RWPE2 (cell line): ENCODE data around the gene NPHP4.

Source experiments
- ATAC-seq: fragments of 200-7000 bp; cut with Tn5 transposase; 3 replicates; pipeline ENCODE4 v1.9.1; 2021; ENCODE audit warnings: low read depth
- DNase-seq: peaks from one replicate; pipeline ENCODE4 v3.0.0-alpha.2; 2020; ENCODE audit warnings: low spot score
- H3K27ac ChIP-seq: fragments of 450-650 bp; 2 replicates; pipeline ENCODE4 v1.5.1; 2017; ENCODE audit warnings: mild to moderate bottlenecking; ENCODE audit not compliant: poor library complexity, severe bottlenecking
- H3K27me3 ChIP-seq: fragments of 250-450 bp; sonication (Bioruptor Pico); 2 replicates; pipeline ENCODE4 v1.5.1; 2021; ENCODE audit warnings: mild to moderate bottlenecking, moderate library complexity; ENCODE audit not compliant: insufficient read depth, poor library complexity, severe bottlenecking
- H3K36me3 ChIP-seq: fragments of 250-450 bp; sonication (Bioruptor Pico); 2 replicates; pipeline ENCODE4 v1.5.1; 2020; ENCODE audit warnings: low read depth, mild to moderate bottlenecking, moderate library complexity
- H3K4me1 ChIP-seq: fragments of 250-450 bp; sonication (Bioruptor Pico); 2 replicates; pipeline ENCODE4 v1.5.1; 2021; ENCODE audit warnings: mild to moderate bottlenecking, moderate library complexity; ENCODE audit not compliant: insufficient read depth, poor library complexity, severe bottlenecking
- H3K4me3 ChIP-seq: fragments of 250-450 bp; sonication (Bioruptor Pico); 2 replicates; pipeline ENCODE4 v1.5.1; 2021; ENCODE audit warnings: mild to moderate bottlenecking, moderate library complexity; ENCODE audit not compliant: severe bottlenecking
- H3K9me3 ChIP-seq: fragments of 250-450 bp; sonication (Bioruptor Pico); 2 replicates; pipeline ENCODE4 v1.5.1; 2021; ENCODE audit warnings: mild to moderate bottlenecking, moderate library complexity; ENCODE audit not compliant: severe bottlenecking
- TF ChIP-seq, protein P1 (sequence below): fragments of 450-650 bp; IDR thresholded peaks from one replicate; pipeline ENCODE4 v1.5.1; 2017; ENCODE audit warnings: mild to moderate bottlenecking, moderate library complexity; ENCODE audit not compliant: poor library complexity, severe bottlenecking

The NPHP4 gene

DNA sequence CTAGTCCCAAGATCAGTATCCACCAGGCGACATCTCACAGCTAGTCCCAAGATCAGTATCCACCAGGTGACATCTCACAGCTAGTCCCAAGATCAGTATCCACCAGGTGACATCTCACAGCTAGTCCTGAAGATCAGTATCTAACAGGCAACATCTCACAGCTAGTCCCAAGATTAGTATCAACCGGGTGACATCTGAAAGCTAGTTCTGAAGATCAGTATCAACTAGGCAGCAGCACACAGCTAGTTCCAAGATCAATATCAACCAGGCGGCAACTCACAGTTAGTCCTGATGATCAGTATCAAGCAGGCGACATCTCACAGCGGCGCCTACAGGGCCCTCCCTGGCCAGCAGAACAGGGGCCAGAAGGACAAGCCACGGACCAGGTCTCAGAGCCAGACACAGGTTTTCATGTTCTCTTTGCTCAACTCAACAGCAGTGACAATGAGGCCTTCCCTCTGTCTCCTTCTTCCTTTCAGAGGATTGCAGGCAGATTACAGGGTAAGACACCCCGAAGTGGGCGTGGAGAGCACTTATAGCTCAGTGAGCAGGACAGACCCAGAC, 32.5 kb downstream of the NPHP4 start:
- ATAC-seq (no peak), DNase-seq (no peak)
- H3K9me3 ChIP-seq: no peaks in the 10 kb centered on the region
- H3K4me1 ChIP-seq: no peaks in the 10 kb centered on the region
- no peak overlapping the region for H3K4me3 ChIP-seq
- H3K27ac ChIP-seq: no peak overlapping the region
- H3K36me3 ChIP-seq: peaks cover 14% of the 10 kb centered on the region
- TF ChIP-seq, protein P1, sequence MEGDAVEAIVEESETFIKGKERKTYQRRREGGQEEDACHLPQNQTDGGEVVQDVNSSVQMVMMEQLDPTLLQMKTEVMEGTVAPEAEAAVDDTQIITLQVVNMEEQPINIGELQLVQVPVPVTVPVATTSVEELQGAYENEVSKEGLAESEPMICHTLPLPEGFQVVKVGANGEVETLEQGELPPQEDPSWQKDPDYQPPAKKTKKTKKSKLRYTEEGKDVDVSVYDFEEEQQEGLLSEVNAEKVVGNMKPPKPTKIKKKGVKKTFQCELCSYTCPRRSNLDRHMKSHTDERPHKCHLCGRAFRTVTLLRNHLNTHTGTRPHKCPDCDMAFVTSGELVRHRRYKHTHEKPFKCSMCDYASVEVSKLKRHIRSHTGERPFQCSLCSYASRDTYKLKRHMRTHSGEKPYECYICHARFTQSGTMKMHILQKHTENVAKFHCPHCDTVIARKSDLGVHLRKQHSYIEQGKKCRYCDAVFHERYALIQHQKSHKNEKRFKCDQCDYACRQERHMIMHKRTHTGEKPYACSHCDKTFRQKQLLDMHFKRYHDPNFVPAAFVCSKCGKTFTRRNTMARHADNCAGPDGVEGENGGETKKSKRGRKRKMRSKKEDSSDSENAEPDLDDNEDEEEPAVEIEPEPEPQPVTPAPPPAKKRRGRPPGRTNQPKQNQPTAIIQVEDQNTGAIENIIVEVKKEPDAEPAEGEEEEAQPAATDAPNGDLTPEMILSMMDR: no peak
- no peaks in the 10 kb centered on the region for H3K27me3 ChIP-seq

DNA sequence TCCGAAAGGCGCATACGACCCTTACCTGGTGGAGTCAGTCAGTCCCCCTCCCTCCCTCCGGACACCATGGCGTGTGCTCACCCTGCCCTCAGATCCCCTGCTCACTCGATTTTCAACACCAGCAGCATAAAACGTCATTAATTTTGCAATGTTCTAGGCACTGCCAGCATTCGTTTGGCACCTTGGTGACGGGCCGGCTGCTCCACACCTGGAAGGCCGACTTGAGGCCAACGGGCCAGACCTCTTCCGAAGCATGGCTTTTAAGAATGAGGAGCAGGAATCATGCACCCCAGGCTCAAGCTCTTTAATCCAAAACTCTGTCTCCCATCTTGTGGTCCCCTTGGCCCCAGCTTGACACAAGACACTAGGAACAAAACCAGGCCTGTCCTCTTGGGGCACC, 33.1 kb downstream of the NPHP4 start:
- ATAC-seq (no peak), DNase-seq (no peak)
- H3K4me3 ChIP-seq: no peak overlapping the region
- no peak overlapping the region for H3K27ac ChIP-seq
- peaks cover 18% of the 10 kb centered on the region for H3K36me3 ChIP-seq
- TF ChIP-seq, protein P1: no peak
- H3K27me3 ChIP-seq: no peaks in the 10 kb centered on the region
- H3K9me3 ChIP-seq: no peaks in the 10 kb centered on the region
- H3K4me1 ChIP-seq: no peaks in the 10 kb centered on the region

DNA sequence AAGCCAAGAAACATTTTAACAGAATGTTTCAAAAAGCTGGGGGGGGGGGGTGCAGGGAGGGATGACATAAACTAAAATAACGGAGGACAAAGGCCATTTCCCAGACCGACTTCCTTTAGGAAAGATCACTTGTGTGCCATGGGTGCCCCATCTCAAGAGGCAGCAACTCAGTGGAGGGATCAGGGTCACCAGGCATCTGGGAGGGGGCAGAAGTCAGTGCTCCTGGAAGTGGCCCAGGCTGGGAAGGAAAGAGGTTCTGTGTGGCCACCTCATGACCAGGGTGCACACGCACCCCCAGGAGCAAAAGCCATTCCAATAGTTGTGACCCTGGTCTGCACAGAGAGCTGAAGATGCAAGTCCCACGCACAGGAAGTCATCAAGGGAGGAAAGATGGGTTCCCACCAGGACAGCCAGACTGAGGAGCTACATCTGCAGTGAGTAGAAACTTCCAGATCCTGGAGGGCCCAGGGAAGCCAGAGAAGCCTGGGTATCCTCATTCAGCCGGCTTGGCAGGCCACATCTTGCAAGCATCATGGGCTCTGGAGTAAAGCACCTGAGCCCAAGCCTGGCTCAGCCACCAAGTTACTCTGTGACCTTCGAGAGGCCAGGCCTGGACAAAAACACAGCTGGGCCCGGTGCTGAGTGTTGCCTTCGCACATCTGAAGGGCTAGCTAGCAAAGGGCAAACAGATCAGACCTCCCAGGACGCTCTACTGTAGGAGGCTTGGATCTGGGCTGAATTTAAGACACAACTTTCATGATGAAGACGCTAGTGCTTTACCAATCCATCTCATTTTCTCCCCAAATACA, 36.0 kb downstream of the NPHP4 start:
- Histone ChIP-seq H3K4me1 (no peaks in the 10 kb centered on the region), H3K4me3 (no peak overlapping the region), H3K27ac (no peak overlapping the region), H3K36me3 (peaks cover 18% of the 10 kb centered on the region), H3K27me3 (no peaks in the 10 kb centered on the region), H3K9me3 (no peaks in the 10 kb centered on the region)
- TF ChIP-seq, protein P1: no peak
- DNase-seq (no peak), ATAC-seq (no peak)

DNA sequence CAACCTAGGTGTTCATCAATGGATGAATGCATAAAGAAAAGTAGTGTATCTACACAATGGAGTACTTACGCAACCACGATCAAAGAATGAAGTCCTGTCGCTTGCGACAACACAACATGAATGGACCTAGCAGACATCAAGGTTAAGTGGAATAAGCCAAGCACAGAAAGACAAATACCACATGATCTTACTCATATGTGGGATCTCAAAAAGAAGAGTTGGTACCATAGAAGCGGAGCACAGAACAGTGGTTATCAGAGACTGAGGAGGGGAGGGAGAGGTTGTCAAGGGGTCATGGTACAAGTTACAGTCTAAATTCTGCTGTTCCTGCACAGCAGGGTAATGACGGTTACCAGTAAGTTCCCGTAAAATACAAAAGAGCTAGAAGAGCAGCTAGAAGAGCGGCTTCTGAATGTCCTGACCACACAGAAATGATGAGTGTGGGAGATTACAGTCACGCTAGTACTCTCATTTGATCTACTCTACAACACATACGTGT, 36.7 kb downstream of the NPHP4 start:
- Histone ChIP-seq H3K27ac (no peak overlapping the region), H3K36me3 (peaks cover 18% of the 10 kb centered on the region), H3K27me3 (no peaks in the 10 kb centered on the region), H3K4me3 (no peak overlapping the region), H3K9me3 (no peaks in the 10 kb centered on the region), H3K4me1 (no peaks in the 10 kb centered on the region)
- ATAC-seq (no peak), DNase-seq (no peak)
- TF ChIP-seq, protein P1: no peak

DNA sequence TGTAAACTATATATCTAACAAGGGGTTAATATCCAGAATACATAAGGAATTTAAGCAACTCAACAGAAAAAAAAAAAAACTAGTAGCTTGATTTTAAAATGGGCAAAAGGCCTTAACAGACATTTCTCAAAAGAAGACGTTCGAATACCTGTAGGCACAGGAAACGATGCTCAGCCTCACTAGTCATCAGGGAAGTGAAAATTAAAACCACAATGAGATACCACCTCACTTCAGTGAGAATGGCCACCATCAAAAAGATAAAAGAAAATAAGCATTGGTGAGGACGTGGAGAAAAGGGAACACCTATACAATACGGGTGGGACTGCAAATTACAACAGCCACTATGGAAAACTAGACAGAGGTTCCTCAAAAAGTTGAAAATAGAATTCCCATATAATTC, 37.3 kb downstream of the NPHP4 start:
- H3K27me3 ChIP-seq: no peaks in the 10 kb centered on the region
- H3K27ac ChIP-seq: no peak overlapping the region
- TF ChIP-seq, protein P1: no peak
- H3K9me3 ChIP-seq: no peaks in the 10 kb centered on the region
- ATAC-seq: no peak
- H3K4me1 ChIP-seq: no peaks in the 10 kb centered on the region
- H3K4me3 ChIP-seq: no peak overlapping the region
- H3K36me3 ChIP-seq: peaks cover 18% of the 10 kb centered on the region
- no peak for DNase-seq
